Cardiac muscle cell (in vitro differentiated cells and primary cell): ENCODE data around the gene SRL. TPM values are rescaled to one million over a fixed set of nuclear protein-coding genes. Genes with fewer than 3 reads are reported as not detected.

ENCODE experiments used
- DNase-seq, 2 donors: peaks; one replicate each; pipeline versions ENCODE4 v3.0.0 to v3.0.0-alpha.2; 2010 to 2017; ENCODE audit warnings: low read depth in 1 of 2, low spot score in 1 of 2
- H3K27ac ChIP-seq: fragments of 200-600 bp; sonication (generic); 2 replicates; pipeline ENCODE4 v1.5.1; 2016
- H3K27me3 ChIP-seq: fragments of 200-600 bp; sonication (generic); 2 replicates; pipeline ENCODE4 v1.6.0; 2016; ENCODE audit warnings: control low read depth
- H3K36me3 ChIP-seq: fragments of 200-600 bp; sonication (generic); 2 replicates; pipeline ENCODE4 v1.5.1; 2016; ENCODE audit warnings: control low read depth
- H3K4me1 ChIP-seq: fragments of 200-600 bp; sonication (generic); 2 replicates; pipeline ENCODE4 v1.8.1; 2017; ENCODE audit warnings: low read depth, mild to moderate bottlenecking, mixed run types
- H3K4me3 ChIP-seq: fragments of 200-600 bp; sonication (generic); 2 replicates; pipeline ENCODE4 v1.5.1; 2016; ENCODE audit warnings: mild to moderate bottlenecking
- H3K9me3 ChIP-seq: fragments of 200-600 bp; sonication (generic); 2 replicates; pipeline ENCODE4 v1.5.1; 2017; ENCODE audit warnings: low read depth, mild to moderate bottlenecking, control low read depth
- CTCF ChIP-seq: IDR thresholded peaks from 2 replicates; pipeline ENCODE4 v1.5.1; 2012; ENCODE audit warnings: low read depth, mild to moderate bottlenecking, low read length
- polyA plus RNA-seq: library from polyadenylated mRNA; unstranded; fragments of >200 nt; fragmentation: Nextera tagmentation; extraction: Ambion mirVana; gene quantifications from 2 replicates; pipeline ENCODE4 v1.2.1, GENCODE V29; 2016
- total RNA-seq: library from RNA; depleted of rRNA; stranded (reverse); fragments of >200 nt; gene quantifications from 2 replicates; pipeline ENCODE4 v1.2.3, GENCODE V29; 2016

Gene SRL
- total and polyA plus RNA-seq, 2 experiments from 2014 or later: 45.9 to 51.1 TPM

- H3K27ac ChIP-seq: no peak overlapping the region
- no peak for TF ChIP-seq CTCF
- H3K4me3 ChIP-seq: no peak overlapping the region
- no peak for DNase-seq
- H3K9me3 ChIP-seq: no peaks in the 10 kb centered on the region
- no peaks in the 10 kb centered on the region for H3K27me3 ChIP-seq
- no peaks in the 10 kb centered on the region for H3K36me3 ChIP-seq
- H3K4me1 ChIP-seq: peaks cover 3% of the 10 kb centered on the region
Observed at GRCh38 chr16:4178468-4179010, 63.3 kb downstream of the SRL start.

- Histone ChIP-seq H3K9me3 (no peaks in the 10 kb centered on the region), H3K36me3 (no peaks in the 10 kb centered on the region), H3K4me3 (no peak overlapping the region), H3K27me3 (no peaks in the 10 kb centered on the region), H3K4me1 (peaks cover 3% of the 10 kb centered on the region), H3K27ac (no peak overlapping the region)
- no peak for TF ChIP-seq CTCF
- DNase-seq: peak in 1 of 2 donors; percentile 35
Observed at GRCh38 chr16:4176906-4177417, 64.9 kb downstream of the SRL start.

- H3K27me3 ChIP-seq: no peaks in the 10 kb centered on the region
- no peak for TF ChIP-seq CTCF
- H3K9me3 ChIP-seq: no peaks in the 10 kb centered on the region
- no peaks in the 10 kb centered on the region for H3K36me3 ChIP-seq
- no peak for DNase-seq
- peaks cover 3% of the 10 kb centered on the region for H3K4me1 ChIP-seq
- no peak overlapping the region for H3K27ac ChIP-seq
- H3K4me3 ChIP-seq: no peak overlapping the region
Observed at GRCh38 chr16:4175849-4176248, 66.0 kb downstream of the SRL start.

GRCh38 chr16:4172070-4172469 lies 69.8 kb downstream of the SRL start:
- no peaks in the 10 kb centered on the region for H3K9me3 ChIP-seq
- peaks cover 3% of the 10 kb centered on the region for H3K4me1 ChIP-seq
- no peak for TF ChIP-seq CTCF
- H3K27me3 ChIP-seq: no peaks in the 10 kb centered on the region
- no peak overlapping the region for H3K27ac ChIP-seq
- H3K36me3 ChIP-seq: no peaks in the 10 kb centered on the region
- no peak overlapping the region for H3K4me3 ChIP-seq
- no peak for DNase-seq

- H3K27ac ChIP-seq: no peak overlapping the region
- no peak for DNase-seq
- no peak for TF ChIP-seq CTCF
- no peaks in the 10 kb centered on the region for H3K27me3 ChIP-seq
- no peaks in the 10 kb centered on the region for H3K36me3 ChIP-seq
- peaks cover 3% of the 10 kb centered on the region for H3K4me1 ChIP-seq
- H3K4me3 ChIP-seq: no peak overlapping the region
- no peaks in the 10 kb centered on the region for H3K9me3 ChIP-seq
Observed at GRCh38 chr16:4169415-4169814, 72.5 kb downstream of the SRL start.
